Mesodermal cell (in vitro differentiated cells): ENCODE data around the gene DAPP1.

Source experiments
- H3K27ac ChIP-seq: 2 replicates; pipeline ENCODE4 v1.7.0; 2013; ENCODE audit warnings: mild to moderate bottlenecking, low read depth, low read length, moderate library complexity; ENCODE audit not compliant: severe bottlenecking
- H3K36me3 ChIP-seq: 2 replicates; pipeline ENCODE4 v1.7.1; 2013; ENCODE audit warnings: mild to moderate bottlenecking, low read length, moderate library complexity; ENCODE audit not compliant: control insufficient read depth, insufficient read depth
- H3K4me1 ChIP-seq: one replicate; pipeline ENCODE4 v1.7.1; 2013; ENCODE audit warnings: mild to moderate bottlenecking, low read length; ENCODE audit not compliant: insufficient read depth, control insufficient read depth, poor library complexity, severe bottlenecking
- H3K4me3 ChIP-seq: 2 replicates; pipeline ENCODE4 v1.7.0; 2013; ENCODE audit warnings: low read length, control low read depth, mild to moderate bottlenecking; ENCODE audit not compliant: insufficient read depth, poor library complexity, severe bottlenecking; ENCODE audit errors: extremely low read depth
- H3K9me3 ChIP-seq: 2 replicates; pipeline ENCODE4 v1.7.1; 2013; ENCODE audit warnings: mild to moderate bottlenecking, low read length, moderate library complexity; ENCODE audit not compliant: control insufficient read depth
- WGBS, 2 experiments: methylation state at CpG; one replicate each; pipeline ENCODE4 v1.1.5; 2013; ENCODE audit warnings: missing lambda C conversion rate in 2 of 2; ENCODE audit not compliant: insufficient coverage in 2 of 2; 5-methylcytosine and 5-hydroxymethylcytosine counted together

DAPP1 gene

DNA sequence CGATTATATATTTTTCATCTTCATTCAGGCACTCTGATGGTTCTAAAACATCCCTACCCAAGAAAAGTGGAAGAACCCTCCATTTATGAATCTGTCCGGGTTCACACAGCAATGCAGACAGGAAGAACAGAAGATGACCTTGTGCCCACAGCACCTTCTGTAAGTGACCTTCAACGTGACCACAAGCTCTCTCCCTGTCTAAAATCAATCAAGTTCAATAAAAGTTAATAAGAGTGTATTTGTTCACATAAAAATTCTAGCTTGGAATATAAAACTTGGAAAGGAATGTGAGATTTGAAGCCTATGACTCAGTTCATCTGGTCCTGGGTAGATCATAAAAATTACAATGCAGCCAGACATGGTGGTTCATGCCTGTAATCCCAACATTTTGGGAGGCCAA is 36.6 kb downstream of the DAPP1 start:
- no peak overlapping the region for H3K27ac ChIP-seq
- no peaks in the 10 kb centered on the region for H3K36me3 ChIP-seq
- H3K9me3 ChIP-seq, result no peaks in the 10 kb centered on the region
- peaks cover 6% of the 10 kb centered on the region for H3K4me1 ChIP-seq
- WGBS, 2 experiments, result 100% methylated on average over 2 of the region's 3 CpGs; no CpG with 5 or more reads in 1 of the 2 experiments
- no peak overlapping the region for H3K4me3 ChIP-seq

DNA sequence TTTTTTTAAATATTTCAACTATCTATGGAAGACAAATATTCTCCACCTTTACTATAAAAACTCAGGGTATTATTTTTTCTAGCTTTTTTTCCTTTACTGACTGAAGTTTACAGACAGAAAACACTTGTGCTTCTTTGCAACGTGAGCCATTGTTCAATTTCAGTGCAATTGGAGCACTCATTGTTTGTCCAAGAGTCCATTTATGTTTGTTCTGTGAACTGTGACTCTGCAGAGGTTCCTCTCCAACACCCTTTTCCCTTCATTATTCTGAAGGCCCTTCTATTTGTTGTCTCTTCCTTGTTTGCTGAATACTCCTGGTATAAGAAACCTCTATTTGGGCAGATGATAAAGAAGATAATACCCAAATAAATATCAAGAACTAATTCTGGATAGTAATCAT is 37.4 kb downstream of the DAPP1 start:
- Histone ChIP-seq H3K4me3 (no peak overlapping the region), H3K27ac (no peak overlapping the region), H3K9me3 (no peaks in the 10 kb centered on the region), H3K4me1 (peaks cover 6% of the 10 kb centered on the region), H3K36me3 (no peaks in the 10 kb centered on the region)
- WGBS, 2 experiments, result 83% methylated on average over 1 of the region's 1 CpG; no CpG with 5 or more reads in 1 of the 2 experiments

DNA sequence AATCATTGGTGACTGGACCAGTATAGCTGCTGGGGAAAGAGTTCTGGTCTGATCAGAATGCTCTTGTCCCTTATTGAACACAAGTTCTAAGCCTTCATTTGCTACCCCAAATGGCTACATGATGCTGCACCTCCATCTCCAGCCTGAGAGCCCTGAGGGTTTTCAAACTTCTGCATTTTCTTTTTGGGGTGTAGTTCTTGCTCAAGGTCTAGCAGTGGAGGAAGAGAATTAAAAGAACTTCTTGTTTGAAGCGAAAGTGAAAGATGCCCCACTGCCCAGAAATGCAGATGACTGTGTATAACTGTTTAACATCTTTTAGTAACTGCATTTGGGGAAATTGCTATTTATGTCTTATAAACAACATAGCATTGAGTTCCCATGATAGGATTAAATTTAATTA is 39.1 kb downstream of the DAPP1 start:
- H3K27ac ChIP-seq, result no peak overlapping the region
- no peaks in the 10 kb centered on the region for H3K9me3 ChIP-seq
- H3K4me3 ChIP-seq, result no peak overlapping the region
- WGBS, 2 experiments, result no CpG with 5 or more reads among the region's 1 CpG
- H3K36me3 ChIP-seq, result no peaks in the 10 kb centered on the region
- H3K4me1 ChIP-seq, result peaks cover 6% of the 10 kb centered on the region

DNA sequence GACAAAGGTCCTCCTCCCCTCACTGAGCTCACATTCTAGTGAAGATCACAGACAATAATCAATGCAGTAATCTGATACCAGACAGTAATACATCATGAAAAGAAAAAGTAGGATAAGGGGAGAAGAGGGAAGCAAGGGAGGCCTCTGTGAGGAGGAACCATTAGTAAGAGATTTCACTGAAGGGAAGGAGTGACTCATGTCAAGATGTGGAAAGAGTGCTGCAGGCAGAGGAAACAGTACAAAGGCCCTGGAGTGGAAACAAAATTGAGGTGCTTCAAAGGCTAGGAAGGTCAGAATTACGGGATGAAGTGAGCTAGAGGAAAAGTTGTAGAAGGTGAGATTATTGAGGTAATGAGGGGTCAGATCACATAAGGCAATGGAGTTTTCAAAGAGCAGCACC is 39.5 kb downstream of the DAPP1 start:
- Histone ChIP-seq H3K9me3 (no peaks in the 10 kb centered on the region), H3K27ac (no peak overlapping the region), H3K4me3 (no peak overlapping the region), H3K4me1 (peaks cover 6% of the 10 kb centered on the region), H3K36me3 (no peaks in the 10 kb centered on the region)
- 75 to 90% methylated on average over 1 of the region's 1 CpG for WGBS, 2 experiments

DNA sequence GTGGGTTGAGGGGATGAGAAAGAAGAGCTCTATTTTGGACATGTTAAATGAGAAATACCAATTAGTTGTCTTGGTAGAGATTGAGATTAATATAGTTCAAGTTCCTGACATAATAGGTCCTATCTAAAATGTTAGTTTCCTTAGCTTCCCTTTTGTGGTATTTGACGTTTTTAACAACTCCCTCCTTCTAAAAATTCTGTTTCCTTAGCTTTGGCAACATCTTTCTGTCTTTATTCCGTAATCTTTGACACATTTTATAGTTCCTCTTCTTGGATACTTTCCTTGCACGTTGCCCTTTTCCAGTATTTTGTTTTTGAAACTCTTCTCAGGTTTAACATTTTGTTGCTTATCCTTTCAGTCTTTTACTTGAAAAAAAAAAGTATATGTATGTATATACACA is 40.7 kb downstream of the DAPP1 start:
- no peak overlapping the region for H3K4me3 ChIP-seq
- no peak overlapping the region for H3K27ac ChIP-seq
- no peaks in the 10 kb centered on the region for H3K36me3 ChIP-seq
- 82 to 94% methylated on average over 1 to 3 of the region's 3 CpGs for WGBS, 2 experiments
- H3K9me3 ChIP-seq, result no peaks in the 10 kb centered on the region
- peaks cover 6% of the 10 kb centered on the region for H3K4me1 ChIP-seq

DNA sequence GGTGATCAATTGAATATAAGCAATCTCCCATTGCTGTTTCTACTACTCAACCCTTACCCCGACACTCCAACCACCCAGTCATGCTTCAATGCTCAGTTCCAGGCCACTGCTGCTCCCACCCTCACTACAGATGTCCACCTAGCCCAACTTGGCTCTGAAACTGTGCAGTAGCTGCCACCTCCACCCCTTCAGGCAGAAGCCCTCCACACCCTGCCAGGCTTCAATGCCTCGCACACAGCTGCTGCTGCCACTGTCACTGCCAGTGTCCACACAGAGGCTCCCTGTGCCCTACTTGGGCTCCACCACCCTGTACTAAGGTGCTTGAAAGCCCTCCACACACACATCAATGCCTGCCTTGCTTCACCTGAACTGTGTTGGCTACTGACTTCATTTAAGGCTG is 43.0 kb downstream of the DAPP1 start:
- no peaks in the 10 kb centered on the region for H3K9me3 ChIP-seq
- H3K36me3 ChIP-seq, result no peaks in the 10 kb centered on the region
- no peak overlapping the region for H3K4me3 ChIP-seq
- WGBS, 2 experiments, result 89 to 100% methylated on average over 1 of the region's 2 CpGs
- H3K27ac ChIP-seq, result no peak overlapping the region
- peaks cover 6% of the 10 kb centered on the region for H3K4me1 ChIP-seq

DNA sequence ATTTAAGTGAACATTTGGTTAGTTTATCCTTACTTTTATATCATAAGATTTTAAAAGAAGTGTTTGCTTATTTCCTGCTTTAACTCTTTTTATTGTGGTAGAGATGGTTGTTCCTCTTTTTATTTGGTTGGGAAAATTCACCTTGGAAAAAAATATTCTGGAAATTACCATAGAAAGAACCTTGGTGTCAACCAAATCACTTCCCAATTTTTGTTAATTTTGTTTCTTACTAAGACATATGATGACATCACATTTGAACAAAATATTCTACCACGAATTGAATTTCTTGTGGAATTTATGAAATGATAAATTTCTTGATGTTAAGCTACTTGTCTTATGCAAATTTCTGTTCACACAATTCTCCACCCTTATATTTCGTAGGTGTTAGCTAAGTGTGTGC is 43.9 kb downstream of the DAPP1 start:
- WGBS, 2 experiments, result no CpG with 5 or more reads among the region's 2 CpGs
- Histone ChIP-seq H3K9me3 (no peaks in the 10 kb centered on the region), H3K27ac (no peak overlapping the region), H3K4me1 (peaks cover 6% of the 10 kb centered on the region), H3K36me3 (no peaks in the 10 kb centered on the region), H3K4me3 (no peak overlapping the region)

DNA sequence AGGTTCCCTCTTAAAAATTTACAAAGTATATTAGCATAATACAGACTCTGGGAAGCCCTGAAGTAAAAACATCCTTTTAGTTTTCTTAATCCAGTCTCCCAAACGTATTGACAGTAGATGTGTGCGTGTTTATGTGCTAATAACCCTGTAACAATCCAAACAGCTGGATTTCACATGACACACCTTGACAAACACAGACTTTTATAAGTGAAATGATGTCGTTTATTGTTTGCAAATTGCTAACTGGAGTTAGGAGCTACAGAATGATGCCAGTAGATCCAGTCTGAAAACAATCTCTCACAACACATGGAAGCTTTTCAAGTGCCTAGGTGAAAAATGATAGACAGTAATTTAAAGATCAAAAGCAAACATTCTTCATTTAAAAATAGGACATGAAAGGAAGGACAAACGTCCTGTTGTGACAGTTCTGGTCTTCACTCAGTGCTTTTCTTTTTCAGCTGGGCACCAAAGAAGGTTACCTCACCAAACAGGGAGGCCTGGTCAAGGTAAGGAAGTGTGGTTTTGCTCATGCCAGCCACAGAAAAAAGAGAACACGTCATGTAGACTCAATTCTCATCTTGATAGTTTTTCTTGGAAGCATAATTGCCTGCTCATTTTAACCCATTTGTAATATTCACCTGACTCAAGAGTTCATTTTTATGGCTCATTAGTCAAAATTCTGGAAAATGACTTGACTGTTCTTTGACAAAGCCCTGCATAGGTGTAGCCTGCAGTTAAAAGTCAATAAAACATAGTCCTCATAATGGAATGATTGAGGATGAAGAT is 44.7 kb downstream of the DAPP1 start:
- Histone ChIP-seq H3K36me3 (no peaks in the 10 kb centered on the region), H3K27ac (no peak overlapping the region), H3K9me3 (no peaks in the 10 kb centered on the region), H3K4me1 (peaks cover 5% of the 10 kb centered on the region), H3K4me3 (no peak overlapping the region)
- WGBS, 2 experiments, result 83 to 86% methylated on average over 1 to 2 of the region's 5 CpGs

DNA sequence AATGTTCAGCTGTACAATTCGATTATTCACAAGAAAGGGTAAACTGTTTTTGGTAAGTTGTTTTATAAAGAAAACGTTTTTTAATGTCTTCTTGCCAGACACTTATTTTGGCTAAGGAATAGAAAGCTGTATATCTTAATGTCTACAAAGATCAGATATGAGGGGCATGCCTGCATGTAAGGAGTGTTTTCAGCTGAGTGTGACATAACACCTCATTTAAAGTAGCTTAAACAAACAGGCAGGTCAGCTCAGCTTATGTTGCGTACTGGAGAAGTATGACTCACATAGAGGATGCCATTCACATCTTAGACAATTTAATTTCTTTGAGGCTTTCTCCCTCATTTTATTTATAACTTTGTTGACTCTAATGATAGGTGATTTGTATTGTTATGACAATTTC is 47.2 kb downstream of the DAPP1 start:
- Histone ChIP-seq H3K27ac (no peak overlapping the region), H3K36me3 (no peaks in the 10 kb centered on the region), H3K4me1 (no peaks in the 10 kb centered on the region), H3K9me3 (no peaks in the 10 kb centered on the region), H3K4me3 (no peak overlapping the region)
- 60% methylated on average over 1 of the region's 3 CpGs; no CpG with 5 or more reads in 1 of the 2 experiments for WGBS, 2 experiments

DNA sequence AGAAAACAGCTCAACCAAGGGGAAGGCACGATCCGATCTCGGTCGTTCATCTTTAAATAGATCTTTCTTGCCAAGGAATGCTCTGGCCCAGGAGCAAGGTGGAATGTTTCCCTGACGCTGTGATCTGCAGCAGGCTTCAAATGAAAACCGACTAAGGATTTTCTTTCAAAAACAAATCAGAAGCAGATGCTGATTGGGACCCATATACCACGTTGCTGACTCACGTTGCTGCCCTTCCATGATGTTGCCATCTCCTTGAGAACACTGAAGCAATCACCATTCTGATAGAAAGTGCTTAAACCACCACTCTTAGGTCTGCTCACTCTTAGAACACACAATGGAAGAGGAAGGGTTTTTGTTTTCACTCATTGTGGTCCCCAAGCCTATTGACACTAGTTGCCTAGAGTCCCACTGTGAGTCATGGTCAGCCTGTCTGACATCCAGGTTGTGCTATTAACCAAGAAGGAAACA is 51.5 kb downstream of the DAPP1 start:
- Histone ChIP-seq H3K4me3 (no peak overlapping the region), H3K9me3 (no peaks in the 10 kb centered on the region), H3K36me3 (no peaks in the 10 kb centered on the region), H3K27ac (peak overlapping the region; percentile 18), H3K4me1 (no peaks in the 10 kb centered on the region)
- 57 to 59% methylated on average over 7 to 8 of the region's 8 CpGs for WGBS, 2 experiments

DNA sequence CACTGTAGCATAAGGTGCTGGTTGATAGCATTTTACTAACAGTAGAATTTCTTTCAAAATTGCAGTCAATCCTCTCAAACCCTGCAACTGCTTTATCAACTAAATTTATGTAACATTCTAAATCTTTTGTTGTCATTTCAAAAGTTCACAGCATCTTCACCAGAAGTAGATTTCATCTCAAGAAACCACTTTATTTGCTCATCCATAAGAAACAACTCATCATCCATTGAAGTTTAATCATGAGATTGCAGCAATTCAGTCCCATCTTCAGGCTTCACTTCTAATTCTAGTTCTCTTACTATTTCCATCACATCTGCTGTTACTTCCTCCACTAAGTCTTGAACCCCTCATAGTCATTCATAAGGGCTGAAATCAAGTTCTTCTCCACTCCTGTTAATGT is 55.9 kb downstream of the DAPP1 start:
- Histone ChIP-seq H3K4me1 (no peaks in the 10 kb centered on the region), H3K9me3 (no peaks in the 10 kb centered on the region), H3K36me3 (no peaks in the 10 kb centered on the region), H3K27ac (no peak overlapping the region), H3K4me3 (no peak overlapping the region)
